PC-3 (cell line): ENCODE results near the gene FAM3B. TPM values are rescaled to one million over a fixed set of nuclear protein-coding genes. Genes with fewer than 3 reads are reported as not detected.

Source experiments
- ATAC-seq: fragments of 200-7000 bp; cut with Tn5 transposase; 2 replicates; pipeline ENCODE4 v1.9.1; 2020; ENCODE audit warnings: mild to moderate bottlenecking, moderate library complexity
- BruUV-seq: library from RNA; stranded (reverse); fragments of 400-500 nt; replicated peaks from 2 replicates; lab custom pipeline; 2021; lab: Mats Ljungman, UMichigan
- CTCF ChIA-PET: fragments of 300-600 bp; sonication (Branson Sonifier 250); formaldehyde crosslinking; loops from one replicate; lab custom pipeline; 2022; ENCODE audit warnings: antibody characterized with exemption; lab: Charles Lee
- POLR2A ChIA-PET: fragments of 300-600 bp; sonication (Branson Sonifier 250); formaldehyde crosslinking; loops from one replicate; lab custom pipeline; 2022; ENCODE audit warnings: antibody characterized with exemption; ENCODE audit not compliant: unreplicated experiment; lab: Charles Lee
- DNase-seq: peaks from one replicate; pipeline ENCODE4 v3.0.0-alpha.2; 2015
- H2AFZ ChIP-seq: fragments of 300-600 bp; sonication (generic); 2 replicates; pipeline ENCODE4 v1.6.0; 2016; ENCODE audit warnings: antibody characterized with exemption, low read length
- H3F3A ChIP-seq: fragments of 300-600 bp; sonication (generic); one replicate; pipeline ENCODE4 v1.6.0; 2017; ENCODE audit warnings: antibody characterized with exemption, low read length, control low read depth, mild to moderate bottlenecking; ENCODE audit not compliant: unreplicated experiment
- H3K27ac ChIP-seq: fragments of 300-600 bp; sonication (generic); 2 replicates; pipeline ENCODE4 v1.5.1; 2016; ENCODE audit warnings: mild to moderate bottlenecking, low read length
- H3K27me3 ChIP-seq: fragments of 300-600 bp; sonication (generic); 2 replicates; pipeline ENCODE4 v1.6.1; 2016; ENCODE audit warnings: low read length, mixed read lengths
- H3K36me3 ChIP-seq: fragments of 300-600 bp; sonication (generic); 2 replicates; pipeline ENCODE4 v1.6.1; 2016; ENCODE audit warnings: low read depth, mixed run types, low read length, mixed read lengths
- H3K4me1 ChIP-seq: fragments of 300-600 bp; sonication (generic); 2 replicates; pipeline ENCODE4 v1.5.1; 2016; ENCODE audit warnings: low read length; ENCODE audit not compliant: insufficient read depth
- H3K4me2 ChIP-seq: fragments of 300-600 bp; sonication (generic); 2 replicates; pipeline ENCODE4 v1.6.0; 2016; ENCODE audit warnings: low read length
- H3K4me3 ChIP-seq: fragments of 300-600 bp; sonication (generic); 2 replicates; pipeline ENCODE4 v1.5.1; 2016; ENCODE audit warnings: mild to moderate bottlenecking, low read length, mixed read lengths
- H3K79me2 ChIP-seq: fragments of 300-600 bp; sonication (generic); 2 replicates; pipeline ENCODE4 v1.6.1; 2017; ENCODE audit warnings: low read length, mixed read lengths
- H3K9ac ChIP-seq: fragments of 300-600 bp; sonication (generic); 2 replicates; pipeline ENCODE4 v1.6.0; 2016; ENCODE audit warnings: mild to moderate bottlenecking, low read length
- H3K9me2 ChIP-seq: fragments of 300-600 bp; sonication (generic); replicated peaks from 2 replicates; pipeline ENCODE4 v1.6.1; 2016; ENCODE audit warnings: mixed run types, low read length, mixed read lengths
- H3K9me3 ChIP-seq: fragments of 300-600 bp; sonication (generic); 2 replicates; pipeline ENCODE4 v1.6.1; 2016; ENCODE audit warnings: low read length, mixed read lengths
- H4K20me1 ChIP-seq: fragments of 300-600 bp; sonication (generic); 2 replicates; pipeline ENCODE4 v1.6.1; 2016; ENCODE audit warnings: low read length, mixed read lengths
- CTCF ChIP-seq: fragments of 300-600 bp; sonication (generic); conservative IDR thresholded peaks from 2 replicates; pipeline ENCODE4 v1.5.1; 2017; ENCODE audit warnings: antibody characterized with exemption, low read depth, mild to moderate bottlenecking, low read length
- EZH2 ChIP-seq: fragments of 300-600 bp; sonication (generic); IDR thresholded peaks from one replicate; pipeline ENCODE4 v1.6.1; 2017; ENCODE audit warnings: antibody characterized with exemption, mild to moderate bottlenecking, low read length; ENCODE audit not compliant: unreplicated experiment
- EZH2phosphoT487 ChIP-seq: fragments of 300-600 bp; sonication (generic); IDR thresholded peaks from 2 replicates; pipeline ENCODE4 v1.6.1; 2018; ENCODE audit warnings: mild to moderate bottlenecking, antibody characterized with exemption, low read length, borderline replicate concordance
- intact Hi-C: fragments of 100-400 bp; cut with micrococcal nuclease; formaldehyde crosslinking; loops from 2 replicates; pipeline ENCODE4 v1.9.0; 2023
- total RNA-seq: library from RNA; depleted of rRNA; stranded (reverse); fragments of >200 nt; gene quantifications from 2 replicates; pipeline ENCODE4 v1.2.3, GENCODE V29; 2014

Gene FAM3B
- total RNA-seq, 1 experiment from 2014 or later = not detected

- BruUV-seq = no TSS peak
- ChIA-PET POLR2A (no interaction called here), CTCF (no interaction called here)
- no peak for DNase-seq
- Histone ChIP-seq H3K9ac (no peak overlapping the region), H3K4me1 (peaks cover 11% of the 10 kb centered on the region), H3K79me2 (no peaks in the 10 kb centered on the region), H4K20me1 (no peaks in the 10 kb centered on the region), H3K4me3 (no peak overlapping the region), H3K27ac (no peak overlapping the region), H3F3A (no peaks in the 10 kb centered on the region), H3K27me3 (no peaks in the 10 kb centered on the region), H3K36me3 (no peaks in the 10 kb centered on the region), H3K9me3 (no peaks in the 10 kb centered on the region), H3K4me2 (no peak overlapping the region), H2AFZ (no peak overlapping the region), H3K9me2 (no peaks in the 10 kb centered on the region)
- ATAC-seq = no peak
- intact Hi-C loops = no loop called here
- TF ChIP-seq EZH2 = no peak
- no peak for TF ChIP-seq CTCF
- no peak for TF ChIP-seq EZH2phosphoT487
These were observed 82.2 kb downstream of the FAM3B start for GRCh38 chr21:41398831-41399230.

GRCh38 chr21:41399246-41399800 lies 82.7 kb downstream of the FAM3B start:
- no TSS peak for BruUV-seq
- H3K4me2 ChIP-seq = no peak overlapping the region
- no peaks in the 10 kb centered on the region for H3K79me2 ChIP-seq
- H3K27ac ChIP-seq = no peak overlapping the region
- ChIA-PET POLR2A (no interaction called here), CTCF (no interaction called here)
- no peaks in the 10 kb centered on the region for H3K9me3 ChIP-seq
- TF ChIP-seq EZH2 (no peak), CTCF (no peak), EZH2phosphoT487 (no peak)
- no peaks in the 10 kb centered on the region for H3K27me3 ChIP-seq
- peaks cover 11% of the 10 kb centered on the region for H3K4me1 ChIP-seq
- DNase-seq (no peak), ATAC-seq (no peak)
- H3K9ac ChIP-seq = no peak overlapping the region
- no peaks in the 10 kb centered on the region for H3K9me2 ChIP-seq
- no peaks in the 10 kb centered on the region for H4K20me1 ChIP-seq
- H3K36me3 ChIP-seq = no peaks in the 10 kb centered on the region
- no peak overlapping the region for H2AFZ ChIP-seq
- no peaks in the 10 kb centered on the region for H3F3A ChIP-seq
- H3K4me3 ChIP-seq = no peak overlapping the region
- intact Hi-C loops = no loop called here

- Histone ChIP-seq H3K27ac (no peak overlapping the region), H3K79me2 (no peaks in the 10 kb centered on the region), H4K20me1 (no peaks in the 10 kb centered on the region), H3K36me3 (no peaks in the 10 kb centered on the region), H3K4me2 (no peak overlapping the region), H3K27me3 (no peaks in the 10 kb centered on the region), H3K4me1 (peaks cover 1% of the 10 kb centered on the region; the same call in 1 of the 2 replicates), H3K9ac (no peak overlapping the region), H2AFZ (no peak overlapping the region), H3K4me3 (no peak overlapping the region), H3K9me3 (no peaks in the 10 kb centered on the region), H3K9me2 (no peaks in the 10 kb centered on the region), H3F3A (no peaks in the 10 kb centered on the region)
- CTCF ChIA-PET = no interaction called here
- no peak for DNase-seq
- ATAC-seq = no peak
- no TSS peak for BruUV-seq
- no peak for TF ChIP-seq EZH2
- TF ChIP-seq CTCF = no peak
- TF ChIP-seq EZH2phosphoT487 = no peak
- POLR2A ChIA-PET = no interaction called here
- intact Hi-C loops = no loop called here
These were observed 85.6 kb downstream of the FAM3B start for GRCh38 chr21:41402231-41402630.
